ENCODE measurements around the gene TIGD2.

The TIGD2 gene

DNA sequence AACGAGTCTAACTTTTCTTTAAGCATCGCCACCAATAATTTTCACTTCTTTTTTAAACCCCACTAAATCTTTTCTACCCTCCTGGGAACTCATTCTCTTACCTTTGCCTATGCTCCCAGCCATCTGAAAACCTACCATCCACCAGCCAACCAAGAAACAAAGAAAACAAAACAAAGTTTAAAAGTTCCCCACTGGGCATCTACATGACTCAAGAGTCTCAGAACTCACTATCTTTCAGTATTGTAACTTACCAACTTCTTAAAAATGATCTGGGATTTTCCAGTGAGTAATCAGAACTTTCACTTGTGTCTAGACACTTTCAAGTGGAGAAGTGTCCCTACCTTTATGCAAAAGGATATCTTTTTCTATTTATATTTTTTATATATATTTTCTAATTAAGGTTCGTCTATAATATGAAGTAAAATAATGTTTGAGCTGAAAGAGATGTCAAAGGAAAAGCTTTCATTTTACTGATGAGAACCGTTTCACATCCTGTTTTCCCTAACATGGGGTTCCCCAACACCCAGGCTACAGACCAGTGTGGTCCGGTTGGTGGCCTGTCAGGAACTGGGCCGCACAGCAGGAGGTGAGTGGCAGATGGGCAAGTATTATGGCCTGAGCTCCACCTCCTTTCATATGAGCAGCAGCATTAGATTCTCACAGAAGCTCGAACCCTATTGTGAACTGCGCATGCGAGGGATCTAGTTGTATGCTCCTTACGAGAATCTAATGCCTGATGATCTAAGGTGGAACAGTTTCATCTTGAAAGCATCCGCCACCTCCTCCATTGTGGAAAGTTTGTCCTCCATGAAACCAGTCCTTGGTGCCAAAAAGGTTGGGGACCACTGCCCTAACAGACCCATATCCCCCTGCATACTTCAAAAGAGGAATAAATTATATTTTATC is 9.8 kb upstream of the TIGD2 start:
- DNase-seq (ENCODE audit: low read depth) = no peak
- H3K4me3 ChIP-seq (ENCODE audit: control insufficient read depth, low read depth, low read length) = no peak overlapping the region
- TF ChIP-seq, protein P1, sequence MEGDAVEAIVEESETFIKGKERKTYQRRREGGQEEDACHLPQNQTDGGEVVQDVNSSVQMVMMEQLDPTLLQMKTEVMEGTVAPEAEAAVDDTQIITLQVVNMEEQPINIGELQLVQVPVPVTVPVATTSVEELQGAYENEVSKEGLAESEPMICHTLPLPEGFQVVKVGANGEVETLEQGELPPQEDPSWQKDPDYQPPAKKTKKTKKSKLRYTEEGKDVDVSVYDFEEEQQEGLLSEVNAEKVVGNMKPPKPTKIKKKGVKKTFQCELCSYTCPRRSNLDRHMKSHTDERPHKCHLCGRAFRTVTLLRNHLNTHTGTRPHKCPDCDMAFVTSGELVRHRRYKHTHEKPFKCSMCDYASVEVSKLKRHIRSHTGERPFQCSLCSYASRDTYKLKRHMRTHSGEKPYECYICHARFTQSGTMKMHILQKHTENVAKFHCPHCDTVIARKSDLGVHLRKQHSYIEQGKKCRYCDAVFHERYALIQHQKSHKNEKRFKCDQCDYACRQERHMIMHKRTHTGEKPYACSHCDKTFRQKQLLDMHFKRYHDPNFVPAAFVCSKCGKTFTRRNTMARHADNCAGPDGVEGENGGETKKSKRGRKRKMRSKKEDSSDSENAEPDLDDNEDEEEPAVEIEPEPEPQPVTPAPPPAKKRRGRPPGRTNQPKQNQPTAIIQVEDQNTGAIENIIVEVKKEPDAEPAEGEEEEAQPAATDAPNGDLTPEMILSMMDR (IDR thresholded peaks at IDR 0.05; ENCODE audit: control insufficient read depth, insufficient read depth, low read depth, low read length, missing control alignments) = no peak

DNA sequence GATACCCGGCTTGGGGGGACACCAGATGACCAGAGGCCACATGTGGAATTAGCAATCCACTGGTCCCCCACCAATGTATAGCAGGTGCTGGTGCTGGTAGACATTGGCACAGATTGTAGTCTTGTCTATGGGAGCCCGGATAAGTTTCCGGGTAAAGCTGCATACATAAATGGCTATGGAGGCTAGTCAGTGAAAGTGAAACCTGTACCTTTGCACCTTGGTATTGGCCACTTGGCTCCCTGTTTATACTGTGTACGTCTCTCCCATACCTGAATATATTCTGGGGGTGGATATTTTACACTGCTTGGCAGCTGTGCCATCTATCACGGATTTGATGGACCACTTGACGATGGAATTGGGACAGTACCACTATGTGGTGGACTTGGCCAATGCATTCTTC is 5.6 kb upstream of the TIGD2 start:
- DNase-seq (ENCODE audit: low read depth) = no peak
- H3K4me3 ChIP-seq (ENCODE audit: control insufficient read depth, low read depth, low read length) = no peak overlapping the region
- TF ChIP-seq, protein P1 (IDR thresholded peaks at IDR 0.05; ENCODE audit: control insufficient read depth, insufficient read depth, low read depth, low read length, missing control alignments) = no peak

DNA sequence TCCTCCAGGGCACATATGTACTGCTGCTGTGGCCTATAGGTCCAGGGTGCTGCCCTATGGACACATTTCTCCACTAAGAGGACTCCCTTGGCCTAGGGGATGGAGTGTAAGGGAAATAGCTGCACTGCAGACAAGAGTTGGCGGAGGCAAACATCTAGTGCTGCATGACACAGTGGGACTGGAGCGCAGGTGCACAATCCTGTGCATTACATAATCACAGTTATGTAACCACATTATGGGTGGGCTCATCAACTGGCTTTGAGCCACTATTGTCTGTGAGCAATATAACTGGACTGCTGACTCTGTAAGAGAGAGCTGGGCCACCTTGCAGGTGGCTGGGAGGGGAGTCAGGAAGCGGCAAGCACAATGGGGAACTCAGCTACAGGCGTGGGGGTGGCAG is 3.2 kb upstream of the TIGD2 start:
- DNase-seq (ENCODE audit: low read depth) = no peak
- TF ChIP-seq, protein P1 (IDR thresholded peaks at IDR 0.05; ENCODE audit: control insufficient read depth, insufficient read depth, low read depth, low read length, missing control alignments) = no peak
- H3K4me3 ChIP-seq (ENCODE audit: control insufficient read depth, low read depth, low read length) = no peak overlapping the region

DNA sequence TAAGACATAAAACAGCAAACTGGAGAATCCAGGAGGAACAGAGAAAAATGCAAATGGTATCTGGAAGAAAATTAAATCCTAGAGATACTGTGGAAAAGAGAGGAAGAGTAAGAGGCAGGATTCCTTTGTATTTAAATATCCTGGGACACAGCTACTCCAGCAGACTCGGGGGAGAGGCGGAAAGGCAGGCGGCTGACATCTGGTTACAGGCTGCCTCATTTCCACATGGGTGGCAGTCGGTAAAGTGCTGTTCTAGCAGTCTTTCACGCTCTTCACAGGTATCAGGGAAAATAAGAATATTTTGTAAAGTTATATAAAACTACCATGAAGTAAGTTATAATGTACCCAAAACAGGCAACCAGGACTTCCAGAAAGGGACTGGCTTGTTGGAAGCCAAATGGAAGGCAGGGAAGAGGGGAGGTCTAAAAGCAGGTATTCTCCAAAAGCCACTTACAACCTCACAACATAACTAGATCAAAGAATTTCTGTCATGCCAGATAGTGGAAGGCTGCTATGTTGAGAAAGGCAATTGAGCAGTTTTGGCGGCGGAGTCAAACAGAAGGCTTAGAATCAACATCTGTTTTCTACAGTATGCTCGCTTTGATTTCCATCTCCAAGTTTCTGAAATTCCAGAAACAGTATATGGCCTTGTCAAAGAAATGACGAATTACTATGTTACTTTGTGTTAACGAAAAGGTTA is 1.3 kb upstream of the TIGD2 start:
- no peak overlapping the region for H3K4me3 ChIP-seq (ENCODE audit: control insufficient read depth, low read depth, low read length)

DNA sequence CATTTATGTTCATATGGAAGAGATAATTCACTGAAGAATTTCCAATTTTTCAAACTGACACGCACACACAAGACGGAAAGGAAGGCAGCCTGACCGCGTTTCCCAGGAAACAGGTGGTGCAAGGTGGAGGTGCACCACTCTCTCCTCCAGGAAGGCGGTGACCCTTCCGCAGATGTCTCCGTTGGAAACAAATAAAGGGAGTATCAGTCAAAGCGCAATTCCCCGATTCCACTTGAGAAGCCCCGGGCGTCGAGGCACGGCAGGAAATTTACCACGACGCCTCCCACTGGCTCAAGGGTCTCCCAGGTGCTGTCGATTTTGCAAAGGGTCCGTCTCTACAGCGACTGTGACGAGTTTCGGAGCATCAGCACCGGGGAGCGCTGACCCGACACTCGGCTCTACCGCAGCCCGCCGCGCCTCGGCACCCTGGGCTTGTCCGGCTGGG is 770 bp upstream of the TIGD2 start:
- peak overlapping the region; percentile 76 for H3K4me3 ChIP-seq (ENCODE audit: control insufficient read depth, low read depth, low read length)
- no peak for DNase-seq (ENCODE audit: low read depth)
- TF ChIP-seq, protein P1 (IDR thresholded peaks at IDR 0.05; ENCODE audit: control insufficient read depth, insufficient read depth, low read depth, low read length, missing control alignments) = no peak

More for the DNA sequence above, 1.3 kb upstream of the TIGD2 start:
- TF ChIP-seq, protein P1 (IDR thresholded peaks at IDR 0.05; ENCODE audit: control insufficient read depth, insufficient read depth, low read depth, low read length, missing control alignments) = no peak
- DNase-seq (ENCODE audit: low read depth) = no peak

DNA sequence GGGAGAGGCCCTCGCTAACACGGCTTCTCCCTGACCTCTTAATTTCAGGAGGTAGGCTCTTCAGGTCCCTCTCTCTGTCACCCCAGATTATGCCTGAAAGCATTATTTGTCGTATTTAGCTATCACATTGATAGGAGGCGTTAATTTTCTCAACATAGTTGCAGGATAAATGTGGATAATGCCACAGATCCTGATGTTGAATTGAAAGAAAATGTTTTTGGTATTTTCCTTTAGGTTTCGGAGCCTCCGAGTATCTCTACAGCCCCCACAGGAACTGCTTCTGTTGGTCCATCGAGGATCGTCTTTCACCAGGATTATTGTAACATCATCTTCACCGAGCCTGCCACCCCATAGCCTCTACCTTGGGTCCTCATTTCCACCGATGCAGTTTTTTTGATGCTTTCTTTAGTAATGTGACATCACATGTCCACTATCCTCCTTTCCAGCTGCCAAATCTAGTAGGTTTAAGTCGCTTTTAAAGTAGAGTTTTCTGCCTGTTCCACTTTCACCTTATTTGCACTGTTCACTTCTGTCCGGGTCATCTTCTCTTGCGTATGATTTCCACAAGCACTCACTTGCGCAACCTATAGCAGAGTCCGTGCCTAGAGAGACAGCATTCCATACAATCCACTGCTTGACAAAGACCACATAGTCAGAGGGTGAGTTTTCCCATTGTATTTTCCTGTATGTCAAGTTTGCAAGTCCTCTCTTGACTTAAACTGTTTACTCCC is 665 bp downstream of the TIGD2 start:
- TF ChIP-seq, protein P1 (IDR thresholded peaks at IDR 0.05; ENCODE audit: control insufficient read depth, insufficient read depth, low read depth, low read length, missing control alignments) = no peak
- peak overlapping the region; percentile 76 for H3K4me3 ChIP-seq (ENCODE audit: control insufficient read depth, low read depth, low read length)
- peak; percentile 75 for DNase-seq (ENCODE audit: low read depth)

Measured in AG09309 (cell line).